Upper lobe of right lung (tissue), 1 donor: ENCODE data around the gene RNPEP. TPM values are rescaled to one million over a fixed set of nuclear protein-coding genes. Genes with fewer than 3 reads are reported as not detected.

Source experiments
- ATAC-seq: fragments of 200-7000 bp; cut with Tn5 transposase; one replicate; pipeline ENCODE4 v1.9.1; 2020; ENCODE audit warnings: mild to moderate bottlenecking, moderate library complexity
- DNase-seq: peaks from one replicate; pipeline ENCODE4 v3.0.0-alpha.2; 2020
- H3K27ac ChIP-seq: fragments of 200-600 bp; one replicate; pipeline ENCODE4 v1.8.0; 2022
- H3K27me3 ChIP-seq: fragments of 200-600 bp; one replicate; pipeline ENCODE4 v1.8.0; 2022; ENCODE audit warnings: mild to moderate bottlenecking
- H3K36me3 ChIP-seq: fragments of 200-600 bp; one replicate; pipeline ENCODE4 v1.8.0; 2022
- H3K4me1 ChIP-seq: fragments of 200-600 bp; one replicate; pipeline ENCODE4 v1.8.0; 2022
- H3K4me3 ChIP-seq: fragments of 200-600 bp; one replicate; pipeline ENCODE4 v1.8.0; 2022; ENCODE audit warnings: mild to moderate bottlenecking
- H3K9me3 ChIP-seq: fragments of 200-600 bp; one replicate; pipeline ENCODE4 v1.8.0; 2022
- CTCF ChIP-seq: fragments of 200-600 bp; IDR thresholded peaks from one replicate; pipeline ENCODE4 v1.8.0; 2022; ENCODE audit warnings: antibody characterized with exemption
- intact Hi-C: fragments of 100-400 bp; cut with DNase I; formaldehyde crosslinking; loops from one replicate; pipeline ENCODE4 v1.11.0; 2022
- total RNA-seq: library from RNA; stranded (reverse); fragmentation: NEBNext Ultra II Directional; extraction: Animal tissue kit (Norgen Biotek cat#: 25700); gene quantifications from one replicate; pipeline ENCODE4 v1.2.1, GENCODE V29; 2021
- donor health status: DM: no; HTN: yes; CAD: no; lungs with severe emphysema.

RNPEP gene
- total RNA-seq, 1 donor from 2014 or later, result 61.7 TPM

DNA sequence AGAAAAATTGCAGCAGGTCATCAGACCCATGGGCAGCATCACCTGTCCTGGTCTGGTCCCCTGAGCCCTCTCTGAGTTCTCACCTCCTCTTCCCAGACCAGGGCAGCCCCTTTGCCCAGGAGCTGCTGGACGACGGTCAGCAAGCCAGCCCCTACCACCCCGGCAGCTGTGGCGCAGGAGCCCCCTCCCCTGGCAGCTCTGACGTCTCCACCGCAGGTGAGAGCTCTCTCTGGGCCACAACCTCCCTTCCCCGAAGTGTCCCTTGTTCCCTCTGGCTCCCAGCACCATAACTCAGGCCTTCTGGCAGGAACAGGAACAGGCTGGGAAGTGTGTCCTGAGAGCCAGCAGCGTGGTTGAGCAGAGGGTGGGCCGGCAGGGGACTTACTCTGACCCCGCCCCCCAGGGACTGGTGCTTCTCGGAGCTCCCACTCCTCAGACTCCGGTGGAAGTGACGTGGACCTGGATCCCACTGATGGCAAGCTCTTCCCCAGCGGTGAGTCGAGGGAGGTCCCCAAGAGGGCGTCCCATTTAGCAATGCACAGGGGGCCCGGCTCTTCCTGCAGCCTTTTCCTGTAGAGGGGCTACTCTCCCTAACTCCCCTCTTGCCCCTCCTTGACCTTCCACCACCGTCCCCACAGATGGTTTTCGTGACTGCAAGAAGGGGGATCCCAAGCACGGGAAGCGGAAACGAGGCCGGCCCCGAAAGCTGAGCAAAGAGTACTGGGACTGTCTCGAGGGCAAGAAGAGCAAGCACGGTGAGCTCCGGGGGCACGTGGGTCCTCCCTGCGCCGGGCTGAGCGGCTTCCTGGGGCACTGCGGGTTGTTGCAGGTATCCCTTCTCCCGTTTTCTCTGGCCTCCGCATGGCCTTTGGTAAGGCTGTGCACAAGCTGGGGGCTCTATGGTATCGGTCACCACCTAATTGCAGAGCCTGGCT lies 30.4 kb downstream of the RNPEP start:
- TF ChIP-seq CTCF, result no peak
- H3K9me3 ChIP-seq, result no peaks in the 10 kb centered on the region
- H3K36me3 ChIP-seq, result peaks cover 19% of the 10 kb centered on the region
- DNase-seq (no peak), ATAC-seq (no peak)
- intact Hi-C loops, result loop anchor here (5.0 kb wide), 1 partner anchor 119 kb away; no protein-coding TSS in a partner anchor
- H3K4me1 ChIP-seq, result no peaks in the 10 kb centered on the region
- no peaks in the 10 kb centered on the region for H3K27me3 ChIP-seq
- peak overlapping the region; percentile 36 for H3K27ac ChIP-seq
- H3K4me3 ChIP-seq, result peak overlapping the region; percentile 53

GRCh38 chr1:202013603-202014002 lies 31.2 kb downstream of the RNPEP start:
- no peaks in the 10 kb centered on the region for H3K9me3 ChIP-seq
- H3K27me3 ChIP-seq, result no peaks in the 10 kb centered on the region
- H3K27ac ChIP-seq, result no peak overlapping the region
- intact Hi-C loops, result loop anchor here (5.0 kb wide), 1 partner anchor 119 kb away; no protein-coding TSS in a partner anchor
- H3K4me1 ChIP-seq, result no peaks in the 10 kb centered on the region
- peak overlapping the region; percentile 53 for H3K4me3 ChIP-seq
- TF ChIP-seq CTCF, result no peak
- no peak for DNase-seq
- H3K36me3 ChIP-seq, result peaks cover 19% of the 10 kb centered on the region
- no peak for ATAC-seq

DNA sequence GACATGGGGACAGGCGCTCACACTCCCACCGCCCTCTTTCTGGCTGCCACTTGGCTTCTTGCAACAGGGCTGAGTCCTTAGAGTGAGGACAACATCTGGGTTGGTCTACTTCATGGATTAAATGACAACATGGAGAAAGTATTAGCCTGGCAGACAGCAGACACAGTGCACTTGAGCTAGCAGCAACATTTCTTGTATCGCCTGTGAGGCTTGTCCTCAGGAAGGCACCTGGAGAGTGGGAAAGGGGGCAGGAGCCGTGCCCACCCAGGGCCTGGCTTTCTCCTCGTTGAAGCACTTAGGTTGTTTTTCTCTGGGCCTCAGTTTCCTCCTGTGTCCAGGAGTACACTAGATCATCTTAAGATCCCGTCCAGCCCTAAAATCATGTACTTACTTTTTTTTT lies 31.6 kb downstream of the RNPEP start:
- intact Hi-C loops, result loop anchor here (5.0 kb wide), 1 partner anchor 118 kb away; no protein-coding TSS in a partner anchor
- no peak for ATAC-seq
- Histone ChIP-seq H3K4me1 (no peaks in the 10 kb centered on the region), H3K4me3 (peak overlapping the region; percentile 53), H3K9me3 (no peaks in the 10 kb centered on the region), H3K27ac (no peak overlapping the region), H3K27me3 (no peaks in the 10 kb centered on the region), H3K36me3 (peaks cover 19% of the 10 kb centered on the region)
- TF ChIP-seq CTCF, result no peak
- no peak for DNase-seq

- TF ChIP-seq CTCF, result no peak
- H3K27me3 ChIP-seq, result no peaks in the 10 kb centered on the region
- no peaks in the 10 kb centered on the region for H3K4me1 ChIP-seq
- H3K9me3 ChIP-seq, result no peaks in the 10 kb centered on the region
- peaks cover 19% of the 10 kb centered on the region for H3K36me3 ChIP-seq
- H3K4me3 ChIP-seq, result no peak overlapping the region
- DNase-seq (no peak), ATAC-seq (no peak)
- intact Hi-C loops, result loop anchor here (5.0 kb wide), 1 partner anchor 117 kb away; no protein-coding TSS in a partner anchor
- H3K27ac ChIP-seq, result no peak overlapping the region
Measured at GRCh38 chr1:202014915-202015661, 32.6 kb downstream of the RNPEP start.

DNA sequence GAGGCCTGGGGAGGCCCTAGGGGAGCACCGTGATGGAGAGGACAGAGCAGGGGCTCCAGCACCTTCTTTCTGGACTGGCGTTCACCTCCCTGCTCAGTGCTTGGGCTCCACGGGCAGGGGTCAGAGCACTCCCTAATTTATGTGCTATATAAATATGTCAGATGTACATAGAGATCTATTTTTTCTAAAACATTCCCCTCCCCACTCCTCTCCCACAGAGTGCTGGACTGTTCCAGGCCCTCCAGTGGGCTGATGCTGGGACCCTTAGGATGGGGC lies 33.2 kb downstream of the RNPEP start:
- DNase-seq (no peak), ATAC-seq (no peak)
- H3K4me3 ChIP-seq, result no peak overlapping the region
- H3K27ac ChIP-seq, result no peak overlapping the region
- H3K4me1 ChIP-seq, result no peaks in the 10 kb centered on the region
- peaks cover 19% of the 10 kb centered on the region for H3K36me3 ChIP-seq
- TF ChIP-seq CTCF, result no peak
- H3K27me3 ChIP-seq, result no peaks in the 10 kb centered on the region
- intact Hi-C loops, result no loop called here
- no peaks in the 10 kb centered on the region for H3K9me3 ChIP-seq
